Measurements from ENCODE around the gene KCNMB2.

- TF ChIP-seq CTCF (conservative IDR thresholded peaks at IDR 0.05; ENCODE audit: low read depth, low read length) (no peak), EZH2 (IDR thresholded peaks at IDR 0.05; ENCODE audit: borderline replicate concordance, low read depth, low read length, poor library complexity, severe bottlenecking) (no peak)
Measured at GRCh38 chr3:178712247-178712646, 176.0 kb downstream of the KCNMB2 start.
